Epithelial cell of prostate (primary cell): ENCODE results near the gene CUEDC1.
"Not testable (repeated sequence)": the region's sequence is repeated elsewhere in the genome, so short reads cannot be mapped to it uniquely, and the experiment has no call there.

ENCODE experiments used
- DNase-seq: peaks from one replicate; pipeline ENCODE4 v3.0.0-alpha.2; 2011; ENCODE audit warnings: low read depth, low spot score
- H3K27ac ChIP-seq: fragments of 450-650 bp; 2 replicates; pipeline ENCODE4 v1.5.1; 2017; ENCODE audit warnings: mild to moderate bottlenecking

The CUEDC1 gene

DNA sequence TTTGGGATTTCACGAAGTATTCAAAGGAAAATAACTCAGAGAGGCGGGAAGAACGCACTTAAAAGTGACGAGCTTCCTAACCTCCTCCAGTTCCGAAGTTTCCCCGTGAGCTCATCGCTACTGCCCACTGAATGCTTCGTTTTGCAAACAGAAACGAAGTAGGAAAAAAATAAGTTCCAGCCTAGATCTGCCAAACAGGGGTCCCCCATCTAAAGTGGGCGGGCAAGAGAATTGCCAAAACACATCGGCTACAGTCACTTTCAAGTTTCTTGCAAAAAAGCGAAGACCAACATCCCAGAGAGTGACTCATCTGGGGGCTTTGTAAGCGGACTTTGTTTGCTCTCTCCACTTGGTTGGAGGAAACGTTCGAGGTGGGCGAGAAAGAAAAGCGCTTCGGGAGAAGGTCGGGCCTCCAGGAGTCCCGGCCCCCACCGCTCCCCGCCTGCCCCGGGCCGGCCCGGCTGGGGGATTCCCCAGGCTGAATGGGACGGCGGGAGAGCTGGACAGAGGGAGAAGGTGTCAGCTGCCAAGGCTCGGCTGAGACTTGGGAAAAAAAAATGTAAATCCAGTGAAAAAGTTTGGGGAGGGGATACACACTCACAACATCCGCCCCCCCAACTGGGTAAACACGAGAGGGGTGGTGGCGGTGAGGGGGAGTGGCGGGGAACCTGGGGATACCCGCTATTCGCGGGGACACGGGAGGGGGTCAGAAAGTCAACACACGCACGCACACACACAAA, 31.8 kb upstream of the CUEDC1 start:
- no peak for DNase-seq
- H3K27ac ChIP-seq = peak overlapping the region; percentile 88

DNA sequence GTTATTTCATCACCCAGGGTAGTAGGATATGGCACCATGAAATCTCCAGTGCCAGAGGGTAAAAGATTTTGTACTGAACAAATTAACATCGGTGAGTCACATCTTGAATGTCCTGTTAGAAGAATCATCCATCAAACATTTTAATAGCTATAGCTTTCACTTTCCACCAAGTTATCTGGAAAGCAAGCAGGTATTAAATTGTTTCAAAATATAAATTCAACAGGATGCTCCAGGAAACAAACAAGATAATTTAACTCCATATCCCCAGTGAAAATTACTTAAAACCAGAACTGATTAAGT, 30.4 kb upstream of the CUEDC1 start:
- H3K27ac ChIP-seq = peak overlapping the region; percentile 37

GRCh38 chr17:57984936-57985674, 29.9 kb upstream of the CUEDC1 start:
- H3K27ac ChIP-seq = peak overlapping the region; percentile 37

More for the DNA sequence above, 30.4 kb upstream of the CUEDC1 start:
- DNase-seq = peak; percentile 24

DNA sequence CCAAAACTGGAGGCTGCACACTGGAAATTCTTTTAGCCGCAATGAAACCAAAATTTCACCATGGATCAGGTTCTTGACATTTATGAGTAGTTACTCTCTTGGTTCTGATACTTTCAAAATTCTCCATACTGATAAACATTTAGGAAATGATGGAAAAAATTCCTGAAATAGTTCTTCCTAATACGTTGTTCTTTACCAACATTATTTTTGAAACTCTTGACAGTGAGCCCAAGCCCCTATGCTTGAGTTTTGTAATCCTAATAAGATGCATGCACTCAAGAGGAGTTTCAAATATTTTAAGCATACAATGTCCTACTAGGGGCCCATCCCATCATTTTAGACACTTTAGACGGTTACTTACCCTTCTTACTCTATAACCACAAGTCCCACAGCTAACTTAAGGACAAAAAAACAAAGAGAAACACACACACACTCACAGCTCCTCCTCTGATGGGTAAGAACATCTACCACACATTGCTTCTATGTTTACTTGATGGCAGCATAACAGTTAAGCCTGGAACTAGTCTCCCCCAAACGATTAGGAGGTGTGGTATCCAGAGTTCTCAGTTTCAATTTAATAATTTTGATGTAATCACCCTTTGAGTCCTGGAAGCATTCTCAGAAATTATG, 29.2 kb upstream of the CUEDC1 start:
- no peak overlapping the region for H3K27ac ChIP-seq
- DNase-seq = no peak

More at GRCh38 chr17:57984936-57985674, 29.9 kb upstream of the CUEDC1 start:
- DNase-seq = no peak

- no peak overlapping the region for H3K27ac ChIP-seq
- DNase-seq = no peak
Measured at GRCh38 chr17:57983446-57983845, 28.2 kb upstream of the CUEDC1 start.

DNA sequence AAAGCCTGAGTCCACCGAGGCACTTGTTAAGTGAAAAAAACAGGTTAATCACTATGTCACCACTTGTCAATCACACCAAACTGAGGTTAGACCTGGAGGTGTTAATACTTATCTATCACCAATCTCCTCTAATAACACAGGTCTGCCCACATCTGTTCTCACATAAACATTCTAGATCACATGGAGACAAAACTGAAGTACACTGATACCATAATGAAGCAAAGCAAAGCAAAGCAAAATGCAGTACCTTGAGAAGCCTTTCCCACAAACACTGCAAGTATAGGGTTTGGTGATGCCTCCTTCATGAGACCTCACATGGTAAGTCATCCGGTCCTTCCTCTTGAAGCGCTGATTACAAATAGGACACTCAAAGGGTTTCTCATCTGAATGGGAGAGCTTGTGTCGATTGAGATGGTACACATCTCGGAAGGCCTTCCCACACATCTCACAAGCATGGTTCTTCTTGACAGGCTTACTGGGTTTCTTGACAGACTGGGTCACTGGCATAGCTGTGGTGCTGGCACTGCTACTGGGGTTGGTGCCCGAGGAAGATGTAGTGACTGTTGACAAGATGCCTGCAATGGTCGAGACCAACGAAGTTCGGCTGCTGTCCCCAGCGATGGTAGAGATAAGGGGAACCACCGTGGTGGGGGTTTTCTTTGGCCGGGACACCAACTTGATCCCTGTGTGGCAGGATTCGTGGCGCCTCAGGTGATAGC, 27.4 kb upstream of the CUEDC1 start:
- H3K27ac ChIP-seq = no peak overlapping the region
- DNase-seq = no peak

- H3K27ac ChIP-seq = no peak overlapping the region
- no peak for DNase-seq
Measured at GRCh38 chr17:57980522-57980921, 25.3 kb upstream of the CUEDC1 start.

DNA sequence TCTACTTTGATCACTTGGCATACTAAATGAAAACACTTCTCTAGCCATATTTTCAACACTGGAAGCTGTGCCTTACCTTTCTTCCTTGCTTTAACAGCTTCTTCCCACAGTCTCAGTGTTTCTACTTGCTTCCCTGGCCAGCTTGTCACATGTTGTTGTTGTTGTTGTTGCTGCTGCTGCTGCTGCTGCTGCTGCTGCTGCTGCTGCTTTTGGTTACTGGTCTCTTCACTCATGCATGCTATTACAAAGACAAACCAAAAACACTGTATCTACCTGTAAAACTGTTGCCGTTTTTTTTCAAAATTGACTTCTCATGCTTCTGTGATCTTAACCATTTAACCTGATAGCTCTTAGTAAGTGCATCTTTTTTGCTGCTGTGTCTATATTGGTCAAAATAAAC, 23.9 kb upstream of the CUEDC1 start:
- H3K27ac ChIP-seq = no peak overlapping the region
- no peak for DNase-seq

GRCh38 chr17:57976594-57976993, 21.4 kb upstream of the CUEDC1 start:
- DNase-seq = no peak
- no peak overlapping the region for H3K27ac ChIP-seq

GRCh38 chr17:57975044-57975443, 19.8 kb upstream of the CUEDC1 start:
- no peak for DNase-seq
- H3K27ac ChIP-seq = no peak overlapping the region

DNA sequence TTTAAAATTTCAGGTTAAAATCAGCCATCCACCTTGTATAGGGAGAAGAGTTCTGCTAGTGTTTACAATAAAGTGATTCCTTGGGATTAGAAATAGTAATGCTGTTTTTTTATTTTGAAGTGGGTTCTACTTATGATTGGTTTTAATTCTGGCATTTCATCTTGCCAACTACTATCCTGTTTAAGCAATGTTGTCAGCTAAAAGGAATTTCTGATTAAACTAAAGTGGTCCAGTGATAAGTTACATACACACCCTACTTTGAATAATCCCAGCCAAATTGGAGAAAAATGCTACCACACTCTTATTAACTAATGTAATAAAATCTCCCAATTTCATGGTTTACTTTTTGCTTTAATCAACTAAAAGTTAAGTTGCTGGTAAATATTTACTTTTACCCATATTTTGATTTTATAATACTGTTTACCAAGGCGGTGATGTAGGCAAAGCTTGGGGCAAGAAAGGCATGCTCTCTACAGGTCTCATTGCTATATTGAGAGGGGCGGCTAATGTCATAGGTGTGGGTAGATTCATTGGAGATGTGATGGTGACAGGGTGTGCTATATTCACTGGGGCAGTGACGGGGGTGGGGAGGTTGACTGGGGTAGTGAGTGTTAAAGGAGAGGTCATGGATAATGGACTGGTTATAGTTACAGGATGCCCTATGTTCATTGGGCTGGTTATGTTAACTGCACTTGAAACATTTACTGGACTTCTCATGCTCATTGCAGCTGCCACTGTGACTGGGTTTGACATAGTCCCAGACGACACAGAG, 19.0 kb upstream of the CUEDC1 start:
- not testable (repeated sequence) for DNase-seq, H3K27ac ChIP-seq

DNA sequence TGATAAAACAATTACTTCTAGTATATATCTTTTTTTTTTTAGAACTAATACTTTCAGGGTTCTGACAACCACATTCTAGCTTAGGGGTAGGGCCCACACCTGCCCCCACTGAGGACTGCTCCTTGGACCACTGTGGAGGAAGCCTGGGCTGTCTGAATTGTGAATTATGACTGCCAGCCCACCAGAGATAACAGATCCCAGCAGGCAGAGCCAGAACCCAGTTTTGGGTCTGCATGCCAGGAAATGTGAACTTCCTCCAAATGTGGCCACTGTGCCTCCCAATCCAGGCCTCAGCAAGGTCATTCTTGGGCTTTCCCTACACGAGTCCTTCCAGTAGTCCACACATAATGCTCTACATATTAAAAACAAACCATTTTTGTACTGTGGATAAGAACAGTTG, 16.9 kb upstream of the CUEDC1 start:
- DNase-seq = no peak
- H3K27ac ChIP-seq = no peak overlapping the region

GRCh38 chr17:57971572-57971971, 16.4 kb upstream of the CUEDC1 start:
- DNase-seq = no peak
- no peak overlapping the region for H3K27ac ChIP-seq

GRCh38 chr17:57970710-57971109, 15.5 kb upstream of the CUEDC1 start:
- no peak overlapping the region for H3K27ac ChIP-seq

GRCh38 chr17:57968456-57968855, 13.2 kb upstream of the CUEDC1 start:
- no peak for DNase-seq
- no peak overlapping the region for H3K27ac ChIP-seq

More at GRCh38 chr17:57970710-57971109, 15.5 kb upstream of the CUEDC1 start:
- DNase-seq = no peak

GRCh38 chr17:57966875-57967274, 11.7 kb upstream of the CUEDC1 start:
- DNase-seq = no peak

DNA sequence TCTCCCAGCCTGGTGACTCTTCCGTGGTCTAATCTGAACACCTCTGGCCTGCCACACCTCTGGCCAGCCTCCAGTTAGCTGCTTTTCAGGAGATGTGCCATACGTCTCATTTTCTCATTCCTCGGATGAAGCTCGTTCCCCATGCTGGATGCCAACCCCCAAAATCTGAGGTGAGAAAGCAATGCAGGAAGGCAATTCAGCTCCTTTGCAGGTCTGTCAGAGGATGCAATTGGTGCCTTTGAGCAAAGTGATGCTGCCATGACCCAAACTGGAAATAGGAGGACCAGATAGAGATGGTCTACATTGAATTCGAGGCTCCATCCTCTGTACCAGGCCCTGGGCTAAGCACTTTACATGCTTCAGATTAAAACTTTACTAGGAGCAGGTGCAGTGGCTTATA, 11.0 kb upstream of the CUEDC1 start:
- H3K27ac ChIP-seq = no peak overlapping the region
- DNase-seq = no peak

More at GRCh38 chr17:57966875-57967274, 11.7 kb upstream of the CUEDC1 start:
- H3K27ac ChIP-seq = no peak overlapping the region

- no peak overlapping the region for H3K27ac ChIP-seq
- DNase-seq = no peak
Measured at GRCh38 chr17:57965521-57966160, 10.4 kb upstream of the CUEDC1 start.

DNA sequence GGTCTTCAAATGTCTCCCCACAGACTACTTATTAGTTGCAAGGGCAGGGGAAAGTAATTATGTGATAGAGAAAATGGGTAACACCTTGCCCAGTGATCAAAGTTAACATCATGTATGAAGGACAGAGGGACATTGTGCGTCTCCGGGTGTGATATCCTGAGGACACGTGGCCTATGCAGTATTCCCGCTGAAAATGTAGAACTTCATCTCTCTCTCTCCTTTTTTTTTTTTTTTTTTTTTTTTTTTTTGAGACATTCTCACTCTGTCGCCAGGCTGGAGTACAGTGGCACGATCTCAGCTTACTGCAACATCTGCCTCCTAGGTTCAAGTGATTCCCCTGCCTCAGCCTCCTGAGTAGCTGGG, 7.9 kb upstream of the CUEDC1 start:
- no peak overlapping the region for H3K27ac ChIP-seq
- DNase-seq = no peak
